Left colon (tissue), 2 donors: ENCODE results near the gene CCNT1. TPM values are rescaled to one million over a fixed set of nuclear protein-coding genes. Genes with fewer than 3 reads are reported as not detected.
"Not testable (repeated sequence)": the region's sequence is repeated elsewhere in the genome, so short reads cannot be mapped to it uniquely, and the experiment has no call there.

Experiments used
- ATAC-seq: fragments of 200-7000 bp; cut with Tn5 transposase; one replicate; pipeline ENCODE4 v1.9.1; 2020; ENCODE audit warnings: mild to moderate bottlenecking, moderate library complexity
- DNase-seq, 2 donors: peaks; one replicate each; pipeline ENCODE4 v3.0.0-alpha.2; 2020
- intact Hi-C, 2 donors: fragments of 100-400 bp; cut with DNase I in 1 of 2; cut with micrococcal nuclease in 1 of 2; formaldehyde crosslinking; loops; one replicate each; pipeline versions ENCODE4 v1.11.2 to v1.14.0; 2022; cut with DNase I, micrococcal nuclease
- long read RNA-seq: library from polyadenylated mRNA; unstranded; transcript quantifications from one replicate; pipeline ENCODE4 v2.0.0, GENCODE V29; 2021
- total RNA-seq, 2 donors: library from RNA; stranded (reverse); fragmentation: NEBNext Ultra II Directional; extraction: Animal tissue kit (Norgen Biotek cat#: 25700); gene quantifications; one replicate each; pipeline ENCODE4 v1.2.1, GENCODE V29; 2021
- donor health status: DM: no; HTN: no; CAD: no.
- donor health status: DM: yes; HTN: yes; CAD: no.

CCNT1 gene
- 10 to 100 TPM; 24.8 to 28.4 TPM for total RNA-seq
- long read RNA-seq, full-length matches to known transcripts: 2 of 6 reads
- long read RNA-seq, partial matches to known transcripts: 0 of 6 reads
- long read RNA-seq, other reads (novel, unspliced or antisense): 4 of 6 reads

DNA sequence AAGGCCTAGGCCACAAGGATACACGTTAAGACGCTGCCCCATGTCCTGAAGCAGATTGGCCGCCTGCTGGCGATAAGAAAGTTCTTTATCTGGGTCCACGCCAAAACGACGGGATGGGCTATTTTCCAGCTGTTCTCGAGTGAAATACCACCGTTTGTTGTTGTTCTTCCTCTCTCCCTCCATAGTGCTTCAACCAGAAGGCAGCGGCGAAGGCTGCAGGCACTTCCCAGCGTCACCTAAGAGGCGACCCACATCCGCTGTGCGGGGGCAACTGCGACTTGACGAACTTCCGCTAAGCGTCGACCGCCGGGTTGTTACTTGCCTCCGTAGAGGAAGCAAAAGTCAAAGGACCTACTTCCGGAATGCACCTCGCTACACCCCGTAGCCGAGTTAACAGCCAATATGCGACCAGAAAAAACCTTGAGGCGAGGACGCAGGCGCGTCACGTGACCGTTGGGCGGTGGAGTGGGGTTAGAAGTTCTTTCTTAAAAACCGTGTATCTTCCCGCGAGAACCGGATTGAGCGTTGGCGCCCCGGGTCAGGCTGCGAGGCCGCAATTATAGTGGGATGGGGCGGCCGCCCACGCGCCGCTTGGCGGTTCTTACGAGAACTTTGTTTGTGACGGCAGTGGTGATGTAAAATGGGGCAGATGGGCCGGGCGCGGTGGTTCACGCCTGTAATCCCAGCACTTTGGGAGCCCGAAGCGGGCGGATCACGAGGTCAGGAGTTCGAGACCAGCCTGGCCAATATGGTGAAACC, at the start of gene CCNT1:
TSS of gene CCNT1 (minus strand) at position 215 of the 759 bp plus-strand sequence. CDS start at position 183, 32 bp downstream.
- peak; percentile 92 for ATAC-seq
- peak; percentile 99 for DNase-seq
- intact Hi-C loops: no loop called here

DNA sequence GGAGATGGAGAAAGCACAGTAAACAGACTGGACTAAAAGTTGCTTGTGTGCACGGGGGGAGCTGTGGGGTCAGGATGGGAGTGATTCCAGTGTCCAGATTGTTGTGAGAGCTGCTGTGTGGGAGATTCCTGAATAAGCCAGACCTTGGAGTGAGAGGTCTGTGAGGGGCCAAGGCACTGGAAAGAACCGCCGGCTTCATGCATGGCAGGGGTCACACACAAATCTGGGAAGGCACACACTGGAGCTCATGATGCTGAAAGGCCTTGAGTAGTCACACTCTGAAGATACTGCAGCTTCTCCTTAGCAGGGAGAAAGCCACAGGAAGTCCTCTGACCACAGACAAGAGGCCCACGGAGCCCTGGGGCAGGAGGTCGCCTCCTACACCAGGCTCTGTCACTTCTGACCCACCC, 49.3 kb upstream of the CCNT1 start:
- intact Hi-C loops: no loop called here
- no peak for DNase-seq
- no peak for ATAC-seq

DNA sequence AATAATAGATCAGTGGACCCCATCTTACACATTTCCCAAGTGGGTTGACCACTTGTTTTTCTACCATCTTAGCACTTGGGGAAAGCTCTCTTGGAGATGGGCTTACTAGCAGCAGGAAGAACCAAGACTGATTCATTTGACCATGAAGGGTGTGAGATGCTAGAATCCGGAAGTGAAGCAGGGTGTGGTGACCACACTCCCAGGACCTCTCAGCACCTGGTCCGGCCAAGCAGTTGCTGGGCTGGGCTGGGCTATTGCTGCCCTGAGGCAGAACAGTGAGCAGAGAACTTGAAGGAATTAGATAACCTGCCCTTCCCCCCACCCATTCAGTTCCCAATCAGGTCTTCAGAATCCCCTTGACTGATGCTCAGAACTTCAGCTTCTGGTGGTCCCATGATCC, 48.0 kb upstream of the CCNT1 start:
- ATAC-seq (peak; percentile 95), DNase-seq (peak; percentile 55 to 72)
- intact Hi-C loops: no loop called here

- DNase-seq (no peak), ATAC-seq (no peak)
- intact Hi-C loops: no loop called here
Measured at GRCh38 chr12:48758737-48759136, 42.2 kb upstream of the CCNT1 start.

GRCh38 chr12:48758186-48758585, 41.7 kb upstream of the CCNT1 start:
- no peak for DNase-seq
- ATAC-seq: peak; percentile 41
- intact Hi-C loops: no loop called here

GRCh38 chr12:48750769-48751356, 34.4 kb upstream of the CCNT1 start:
- DNase-seq: no peak
- intact Hi-C loops: loop anchor here in 1 of 2 donors (5.0 kb wide), 1 partner anchor 46 kb away; no protein-coding TSS in a partner anchor
- peak; percentile 36 for ATAC-seq

DNA sequence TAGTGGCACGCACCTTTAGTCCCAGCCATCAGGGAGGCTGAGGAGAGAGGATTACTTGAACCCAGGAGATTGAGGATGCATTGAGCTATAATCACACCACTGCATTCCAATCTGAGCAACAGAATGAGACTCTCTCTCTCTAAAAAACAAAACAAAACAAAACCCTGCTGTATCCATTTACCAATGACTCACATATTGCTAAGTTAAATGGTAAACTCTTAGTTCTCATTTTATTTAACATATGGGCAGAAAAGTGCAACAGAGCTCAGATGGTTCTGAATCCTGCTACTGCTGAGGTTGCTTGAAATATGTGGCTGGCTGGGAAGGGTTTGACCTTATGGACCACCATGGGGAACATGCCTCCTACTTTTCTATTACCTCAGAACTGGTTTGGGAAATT, 33.7 kb upstream of the CCNT1 start:
- ATAC-seq: no peak
- intact Hi-C loops: loop anchor here in 1 of 2 donors (5.0 kb wide), 1 partner anchor 47 kb away; no protein-coding TSS in a partner anchor
- DNase-seq: no peak

GRCh38 chr12:48744251-48745008, 27.9 kb upstream of the CCNT1 start:
- DNase-seq (no peak), ATAC-seq (no peak)
- intact Hi-C loops: no loop called here

GRCh38 chr12:48739618-48740269, 23.2 kb upstream of the CCNT1 start:
- no peak for ATAC-seq
- DNase-seq: no peak

GRCh38 chr12:48736456-48736855, 19.9 kb upstream of the CCNT1 start:
- intact Hi-C loops: no loop called here
- DNase-seq (no peak), ATAC-seq (no peak)

More at GRCh38 chr12:48739618-48740269, 23.2 kb upstream of the CCNT1 start:
- intact Hi-C loops: no loop called here

DNA sequence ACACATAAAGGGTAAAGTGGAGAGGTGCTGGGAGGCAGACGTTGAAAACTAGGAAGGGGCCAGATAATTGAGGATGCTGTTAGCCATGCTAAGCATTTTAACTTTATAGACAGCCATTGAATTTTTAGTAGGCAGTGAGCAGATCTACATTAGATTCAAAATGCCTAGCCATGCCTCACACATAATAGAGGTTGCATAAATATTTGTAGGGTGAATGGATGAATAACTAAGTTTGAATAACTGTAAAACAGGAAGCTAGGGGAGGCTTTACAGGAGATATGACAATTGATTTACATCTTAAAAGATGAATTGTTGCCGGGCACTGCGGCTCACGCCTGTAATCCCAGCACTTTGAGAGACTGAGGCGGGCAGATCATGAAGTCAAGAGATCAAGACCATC, 12.3 kb upstream of the CCNT1 start:
- DNase-seq: no peak
- no peak for ATAC-seq
- intact Hi-C loops: no loop called here

GRCh38 chr12:48720737-48721136, 4.2 kb upstream of the CCNT1 start:
- intact Hi-C loops, DNase-seq, ATAC-seq: not testable (repeated sequence)

DNA sequence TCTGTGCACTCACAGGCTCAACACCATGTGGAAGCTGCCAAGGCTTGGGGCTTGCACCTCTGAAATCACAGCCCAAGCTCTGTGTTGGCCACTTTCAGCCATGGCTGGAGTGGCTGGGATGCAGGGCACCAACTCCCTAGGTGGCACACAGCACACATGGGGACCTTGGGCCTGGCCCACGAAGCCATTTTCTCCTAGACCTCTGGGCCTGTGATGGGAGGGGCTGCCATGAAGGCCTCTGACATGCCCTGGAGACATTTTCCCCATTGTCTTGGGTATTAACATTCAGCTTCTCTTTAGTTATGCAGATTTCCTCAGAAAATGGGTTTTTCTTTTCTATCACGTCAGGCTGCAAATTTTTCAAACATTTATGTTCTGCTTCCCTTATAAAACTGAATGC, 3.7 kb upstream of the CCNT1 start:
- ATAC-seq, intact Hi-C loops, DNase-seq: not testable (repeated sequence)

DNA sequence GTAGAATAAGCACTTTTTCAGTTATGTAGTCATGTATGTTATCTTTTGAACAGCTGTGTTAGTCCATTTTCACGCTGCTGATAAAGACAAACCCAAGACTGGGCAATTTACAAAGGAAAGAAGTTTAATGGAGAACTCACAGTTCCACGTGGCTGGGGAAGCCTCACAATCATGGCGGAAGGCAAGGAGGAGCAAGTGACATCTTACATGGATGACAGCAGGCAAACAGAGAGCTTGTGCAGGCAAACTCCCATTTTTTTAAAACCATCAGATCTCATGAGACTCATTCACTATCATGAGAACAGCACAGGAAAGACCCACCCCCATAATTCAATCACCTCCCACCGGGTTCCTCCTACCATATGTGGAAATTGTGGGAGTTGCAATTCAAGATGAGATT, 2.5 kb upstream of the CCNT1 start:
- intact Hi-C loops, DNase-seq, ATAC-seq: not testable (repeated sequence)

- intact Hi-C loops: no loop called here
- DNase-seq (no peak), ATAC-seq (no peak)
Measured at GRCh38 chr12:48717252-48717695, 767 bp upstream of the CCNT1 start.

- ATAC-seq (no peak), DNase-seq (no peak)
- intact Hi-C loops: no loop called here
Measured at GRCh38 chr12:48716168-48716492, 377 bp downstream of the CCNT1 start.

GRCh38 chr12:48712209-48712608, 4.3 kb downstream of the CCNT1 start:
- intact Hi-C loops: no loop called here
- ATAC-seq (no peak), DNase-seq (no peak)

- ATAC-seq, DNase-seq, intact Hi-C loops: not testable (repeated sequence)
Measured at GRCh38 chr12:48698822-48699221, 17.7 kb downstream of the CCNT1 start.

DNA sequence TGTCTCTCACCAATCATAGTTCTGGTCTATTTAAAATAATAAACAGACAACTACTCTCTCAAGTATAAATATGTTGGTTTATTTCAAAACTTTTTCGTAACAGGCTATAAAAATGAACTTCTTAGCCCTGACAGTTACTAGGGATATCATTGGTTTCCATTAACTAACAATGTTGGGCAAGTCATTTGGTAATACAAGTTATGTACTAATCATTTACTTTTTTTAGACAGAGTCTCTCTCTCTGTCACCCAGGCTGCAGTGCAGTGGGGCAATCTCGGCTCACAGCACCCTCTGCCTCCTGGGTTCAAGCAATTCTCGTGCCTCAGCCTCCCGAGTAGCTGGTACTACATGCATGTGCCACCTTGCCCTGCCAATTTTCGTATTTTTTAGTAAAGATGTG, 19.9 kb downstream of the CCNT1 start:
- no peak for ATAC-seq
- DNase-seq: no peak
- intact Hi-C loops: no loop called here
